Epithelial cell of prostate (primary cell): ENCODE results near the gene SLC8A1.

Experiments used
- DNase-seq: peaks from one replicate; pipeline ENCODE4 v3.0.0-alpha.2; 2011; ENCODE audit warnings: low read depth, low spot score
- H3K27ac ChIP-seq: fragments of 450-650 bp; 2 replicates; pipeline ENCODE4 v1.5.1; 2017; ENCODE audit warnings: mild to moderate bottlenecking

The SLC8A1 gene

DNA sequence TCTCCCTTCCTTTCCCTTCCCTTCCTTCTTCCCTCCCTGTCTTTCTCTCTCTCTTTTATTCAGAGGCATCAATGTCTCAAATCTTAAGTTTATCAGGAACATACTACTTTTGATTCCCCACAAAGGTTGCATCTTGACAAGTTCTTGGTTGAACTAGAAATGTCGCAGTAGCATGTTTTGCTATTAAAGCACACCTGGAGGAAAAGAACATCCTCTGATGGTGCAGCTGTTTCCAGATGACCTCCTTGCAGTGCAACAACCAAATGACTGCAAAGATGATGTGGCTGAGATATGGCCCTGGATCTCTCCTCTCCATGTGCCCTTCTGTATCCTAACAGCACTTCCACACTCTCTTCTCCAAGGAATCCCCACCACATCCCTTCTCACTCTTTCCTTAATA is 127.2 kb downstream of the SLC8A1 start:
- H3K27ac ChIP-seq, result no peak overlapping the region
- DNase-seq, result no peak

DNA sequence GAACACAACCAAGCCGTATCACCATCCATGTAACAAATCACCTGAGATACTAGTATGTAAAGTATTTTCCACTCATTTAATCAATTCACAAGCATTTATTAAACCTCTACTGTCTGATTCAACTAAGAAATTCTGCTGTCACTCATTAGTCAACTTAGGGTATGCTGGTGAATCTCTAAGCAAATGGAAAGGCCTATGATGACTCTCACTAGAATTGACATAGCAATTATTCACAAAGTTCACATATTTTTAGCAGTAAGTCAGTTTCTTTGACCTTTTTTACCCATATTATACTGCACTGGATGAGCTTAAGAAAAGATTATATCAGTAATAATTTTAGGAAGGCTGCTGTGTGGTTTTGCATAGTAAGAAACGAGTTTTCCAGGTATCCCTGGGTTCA is 130.1 kb downstream of the SLC8A1 start:
- no peak overlapping the region for H3K27ac ChIP-seq
- DNase-seq, result no peak

DNA sequence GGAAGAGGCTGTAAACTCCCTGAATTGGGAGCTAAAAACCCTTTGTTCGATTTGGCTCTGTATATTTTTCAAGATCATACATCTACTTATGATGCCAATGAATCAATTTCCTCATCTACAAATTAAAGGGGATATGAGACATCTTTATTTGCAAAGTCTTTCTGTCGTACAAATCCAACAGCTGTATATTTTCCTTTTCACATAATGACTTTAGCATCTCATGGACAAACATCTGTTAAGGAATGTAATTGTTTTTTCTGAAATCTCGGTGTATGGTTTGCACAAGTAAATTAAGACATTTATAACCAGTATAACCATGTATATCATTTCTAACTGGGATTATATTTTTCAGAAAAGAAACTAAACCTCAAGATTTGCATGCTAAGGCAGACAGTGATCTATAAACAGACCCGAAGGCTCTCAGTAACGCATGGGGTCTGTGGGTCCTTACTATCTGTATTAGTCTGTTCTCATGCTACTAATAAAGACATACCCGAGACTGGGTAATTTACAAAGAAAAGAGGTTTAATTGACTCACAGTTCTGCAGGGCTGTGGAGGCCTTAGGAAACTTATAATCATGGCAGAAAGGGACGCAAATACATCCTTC is 130.8 kb downstream of the SLC8A1 start:
- no peak overlapping the region for H3K27ac ChIP-seq
- DNase-seq, result no peak

DNA sequence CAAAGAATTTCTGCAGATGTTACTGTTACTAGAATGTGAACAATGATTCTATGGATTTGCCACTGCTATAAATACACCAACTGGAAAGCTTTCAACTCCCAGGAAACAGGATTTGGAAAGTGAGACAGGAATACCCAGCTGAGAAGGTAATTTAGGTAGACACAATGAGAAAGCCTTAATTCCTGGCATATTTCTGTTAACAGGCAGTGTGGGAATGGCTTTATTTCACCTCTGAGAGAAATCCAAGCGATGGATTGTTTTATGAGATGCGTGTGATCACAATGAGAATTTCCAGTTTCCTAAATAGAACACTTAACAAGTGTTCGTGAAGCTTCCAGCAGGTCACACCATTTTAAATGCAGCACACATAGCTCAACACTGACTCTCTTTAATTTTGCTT is 133.0 kb downstream of the SLC8A1 start:
- DNase-seq, result no peak
- no peak overlapping the region for H3K27ac ChIP-seq

DNA sequence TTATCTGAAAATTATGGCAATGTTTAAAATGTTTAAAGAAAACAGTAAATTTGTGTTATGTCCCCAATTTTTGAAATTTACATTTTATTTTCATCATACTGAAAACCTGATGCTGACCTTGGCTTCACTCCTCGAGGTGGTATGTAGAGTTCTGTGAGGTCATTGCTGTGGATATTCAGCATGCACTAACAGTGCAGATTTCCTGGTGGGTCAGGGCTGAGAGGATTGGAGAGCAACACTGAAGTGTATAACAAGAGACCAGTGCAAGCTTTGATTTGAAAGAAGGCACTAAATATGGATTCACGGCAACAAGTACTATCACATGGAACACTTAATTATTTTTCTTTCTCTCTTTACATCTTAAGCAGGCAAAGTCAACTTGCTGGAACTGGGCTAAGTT is 134.1 kb downstream of the SLC8A1 start:
- H3K27ac ChIP-seq, result no peak overlapping the region
- DNase-seq, result no peak

DNA sequence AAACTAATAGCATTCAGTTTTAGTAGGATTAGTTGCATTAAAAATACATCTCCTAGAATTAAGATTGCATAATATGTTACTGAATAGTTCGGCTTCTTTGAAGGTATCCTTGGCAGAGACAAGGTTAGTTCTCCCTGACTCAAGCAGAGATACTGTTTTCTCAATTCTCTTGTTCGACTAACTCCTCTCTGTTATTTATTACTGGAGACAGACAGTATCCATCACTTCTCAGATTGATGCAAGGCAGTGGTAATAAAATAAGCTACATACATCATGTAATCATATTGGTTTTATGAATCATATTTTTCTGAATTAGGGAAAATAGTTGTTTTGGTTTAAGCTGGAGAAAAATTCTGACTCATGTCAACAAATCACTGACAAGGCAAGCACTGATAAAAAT is 134.8 kb downstream of the SLC8A1 start:
- H3K27ac ChIP-seq, result peak overlapping the region; percentile 52
- no peak for DNase-seq

DNA sequence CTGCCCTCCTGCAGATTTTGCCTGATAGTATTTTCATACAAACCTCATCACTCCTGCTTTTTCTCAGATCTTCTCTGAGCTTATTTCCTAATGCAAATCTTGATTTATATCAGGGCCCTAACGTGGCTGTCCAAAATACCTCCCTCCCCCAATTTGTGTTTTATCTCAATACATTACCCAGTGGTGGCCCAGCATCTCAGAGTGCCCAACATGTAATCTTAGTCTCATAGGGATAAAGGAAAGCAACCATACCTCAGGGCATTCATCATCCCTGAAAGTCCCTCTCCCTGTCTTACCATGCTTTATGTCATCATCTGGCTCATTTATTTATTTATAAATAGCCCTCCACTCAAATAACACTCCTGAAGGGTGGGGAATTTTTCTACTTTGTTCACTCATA is 135.3 kb downstream of the SLC8A1 start:
- peak overlapping the region; percentile 52 for H3K27ac ChIP-seq
- DNase-seq, result no peak

DNA sequence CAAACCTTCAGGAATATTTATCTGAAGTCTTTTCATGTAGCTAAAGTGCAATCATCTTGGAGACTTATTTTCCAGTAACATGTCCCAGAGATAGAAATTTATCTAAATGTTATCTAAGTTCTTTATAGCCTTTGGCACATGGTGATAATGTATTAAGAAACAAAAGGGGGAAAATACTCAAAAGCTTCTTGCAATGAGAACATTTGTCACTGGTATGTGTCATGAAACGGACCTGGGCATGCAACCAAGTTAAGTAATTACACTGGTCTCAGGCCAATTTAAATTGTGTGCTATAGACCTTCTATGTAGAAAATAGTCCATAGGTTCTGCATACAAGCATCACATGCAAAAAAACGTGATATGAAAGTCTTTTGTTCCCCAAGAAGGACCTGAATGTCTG is 136.2 kb downstream of the SLC8A1 start:
- no peak overlapping the region for H3K27ac ChIP-seq
- DNase-seq, result peak; percentile 8

DNA sequence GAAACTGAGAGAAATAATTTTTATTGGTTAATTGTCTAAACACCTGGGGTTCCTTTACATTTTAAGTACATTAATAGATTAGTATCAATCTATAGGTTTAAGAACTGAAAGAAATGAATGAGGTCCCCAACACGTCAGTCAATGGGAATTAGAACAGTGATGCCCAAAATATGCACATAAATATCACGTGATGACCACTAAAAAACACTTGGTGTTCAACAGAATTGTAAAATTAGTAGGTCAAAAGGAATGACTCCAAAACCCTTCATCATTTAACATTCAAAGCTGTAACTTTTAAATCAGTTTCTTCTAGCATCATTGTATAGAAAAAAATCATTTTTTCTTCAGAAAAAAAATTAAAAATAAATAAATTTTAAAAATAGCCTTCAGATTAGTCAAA is 140.9 kb downstream of the SLC8A1 start:
- H3K27ac ChIP-seq, result no peak overlapping the region
- DNase-seq, result no peak

DNA sequence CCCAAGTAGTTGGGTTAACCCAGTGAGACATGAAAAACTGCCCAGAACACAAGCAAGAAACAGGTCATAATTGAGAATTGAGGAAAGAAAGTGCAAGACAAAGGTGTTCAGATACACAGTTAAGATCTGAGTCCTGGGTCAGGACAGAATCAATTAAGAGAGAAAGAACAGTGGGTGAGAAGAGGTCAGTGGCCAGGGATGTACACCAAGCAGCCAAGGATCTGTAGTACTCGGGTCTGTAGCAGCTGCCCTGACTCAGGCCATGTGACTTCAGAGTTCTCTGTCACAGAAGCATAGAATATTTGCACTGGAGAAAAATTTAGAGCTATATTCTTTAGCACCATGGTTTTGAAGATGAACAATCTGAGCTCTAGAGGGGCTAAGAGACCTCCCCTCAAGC is 141.6 kb downstream of the SLC8A1 start:
- DNase-seq, result no peak

DNA sequence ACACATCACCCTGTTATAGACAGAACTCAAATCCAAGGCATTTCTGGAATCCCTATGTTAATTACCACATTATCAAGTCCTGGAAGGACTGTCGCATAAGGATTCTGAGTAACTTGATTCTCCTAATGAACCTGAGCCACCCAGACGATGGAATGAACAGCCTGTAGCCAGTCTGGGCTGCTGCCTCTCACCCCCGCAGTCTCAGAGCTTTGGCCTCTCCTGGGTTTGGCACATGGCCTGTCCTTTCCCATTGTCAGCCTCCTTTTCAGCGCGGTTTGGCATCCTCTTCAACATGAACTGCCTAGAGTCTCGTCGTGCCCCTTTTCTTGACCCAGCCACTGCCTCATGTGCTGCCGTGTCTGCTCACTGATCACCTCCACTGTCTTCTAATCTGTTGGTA is 147.6 kb downstream of the SLC8A1 start:
- no peak overlapping the region for H3K27ac ChIP-seq
- no peak for DNase-seq

More for the DNA sequence above, 141.6 kb downstream of the SLC8A1 start:
- no peak overlapping the region for H3K27ac ChIP-seq

DNA sequence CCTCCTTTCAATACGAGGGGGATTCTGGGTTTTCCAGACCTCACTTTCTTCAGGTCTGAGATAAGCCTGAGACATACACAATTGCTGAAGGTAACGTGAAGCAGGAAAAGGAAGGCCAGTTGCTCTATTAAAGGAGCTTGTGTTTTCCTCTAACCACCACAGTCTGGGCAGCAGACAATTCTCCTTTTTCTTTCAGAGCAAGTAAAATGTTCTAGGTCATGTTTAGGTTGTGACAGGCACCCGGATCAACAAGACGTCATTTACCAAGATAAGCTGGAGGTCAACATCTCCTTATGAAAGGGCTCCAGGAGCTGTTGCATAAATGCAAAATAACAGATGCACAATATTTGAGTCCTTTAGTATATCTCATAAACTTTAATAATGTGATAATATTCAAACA is 148.1 kb downstream of the SLC8A1 start:
- DNase-seq, result no peak
- no peak overlapping the region for H3K27ac ChIP-seq

DNA sequence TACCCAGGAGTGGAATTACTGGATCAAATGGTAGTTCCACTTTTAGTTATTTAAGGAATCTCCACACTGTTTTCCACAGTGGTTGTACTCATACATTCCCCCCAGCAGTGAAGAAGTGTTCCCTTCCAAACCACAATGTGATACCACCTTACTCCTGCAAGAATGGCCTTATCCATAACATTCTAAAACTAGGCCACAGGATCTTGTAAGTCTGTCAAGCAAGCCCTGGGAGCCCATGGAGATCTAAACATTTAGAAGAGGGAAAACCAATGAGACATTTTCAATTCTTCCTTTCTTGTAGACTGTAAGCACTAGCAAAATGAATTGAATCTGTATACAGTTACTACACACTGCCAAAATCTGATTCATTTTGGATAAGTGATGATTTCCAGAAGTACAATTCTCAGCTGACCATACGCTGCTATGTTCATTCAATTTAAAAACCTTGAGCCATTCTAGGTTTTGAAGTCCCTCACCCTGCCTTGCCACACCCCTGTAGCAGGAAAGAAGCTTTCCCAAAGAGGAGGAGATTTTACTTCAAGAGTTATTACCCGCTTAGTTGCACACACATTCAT is 149.1 kb downstream of the SLC8A1 start:
- no peak overlapping the region for H3K27ac ChIP-seq
- no peak for DNase-seq

DNA sequence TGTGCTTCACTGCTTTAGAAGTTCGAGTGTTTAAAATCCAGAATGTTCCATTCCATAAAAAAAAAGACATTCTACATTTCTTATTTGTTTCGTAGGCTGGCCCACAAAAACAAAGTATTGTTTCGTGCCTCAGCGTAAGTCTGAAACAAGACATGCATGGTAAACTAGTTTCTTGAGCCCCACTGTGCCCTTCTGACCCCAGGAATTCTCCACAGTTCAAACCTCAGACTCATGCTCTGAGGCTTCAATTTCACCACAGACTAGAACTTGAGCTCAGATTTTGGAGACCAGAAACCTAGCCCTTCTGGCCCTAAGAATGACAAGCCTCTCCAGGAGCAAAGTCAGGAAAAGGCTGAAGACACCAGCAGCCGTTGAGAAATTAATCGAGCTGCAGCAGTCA is 151.5 kb downstream of the SLC8A1 start:
- no peak overlapping the region for H3K27ac ChIP-seq
- no peak for DNase-seq

DNA sequence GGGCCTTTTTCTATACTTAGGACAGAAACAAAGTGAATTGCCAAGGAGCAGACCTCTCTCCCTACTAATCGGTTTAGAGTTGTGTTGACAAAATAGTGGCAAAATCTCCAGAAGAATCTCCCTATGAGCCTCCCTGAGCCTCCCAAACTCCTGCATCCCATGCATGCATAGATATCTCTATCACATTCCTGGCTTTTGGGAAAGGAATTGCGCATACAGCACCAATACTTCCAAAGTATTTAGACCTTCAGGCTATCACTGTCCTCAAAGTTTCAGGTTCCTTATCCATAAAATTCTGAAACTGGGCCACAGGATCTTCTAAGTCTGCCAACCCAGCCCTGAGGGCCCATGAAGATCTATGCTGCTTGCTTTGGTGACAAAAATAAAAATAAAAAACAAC is 152.1 kb downstream of the SLC8A1 start:
- H3K27ac ChIP-seq, result no peak overlapping the region
- no peak for DNase-seq

DNA sequence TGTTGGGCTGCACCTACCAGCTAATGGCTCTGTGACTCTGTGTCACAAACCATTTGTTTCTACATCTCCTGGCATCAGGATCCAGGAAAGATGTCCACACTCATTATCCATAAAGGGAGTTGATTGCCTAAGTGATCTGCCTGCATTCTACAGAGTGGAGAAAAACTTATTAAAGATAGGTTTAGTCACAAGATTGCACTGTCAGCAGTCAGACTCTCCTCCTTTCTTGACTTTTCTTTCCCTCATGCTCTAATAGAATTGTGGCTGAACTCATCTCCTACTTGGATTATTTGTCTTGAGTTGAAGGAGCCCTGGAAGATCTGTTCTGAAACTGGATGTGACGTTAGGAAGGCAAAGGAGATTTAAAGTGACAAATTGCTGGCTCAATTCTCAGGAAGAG is 152.7 kb downstream of the SLC8A1 start:
- no peak overlapping the region for H3K27ac ChIP-seq
- DNase-seq, result no peak

DNA sequence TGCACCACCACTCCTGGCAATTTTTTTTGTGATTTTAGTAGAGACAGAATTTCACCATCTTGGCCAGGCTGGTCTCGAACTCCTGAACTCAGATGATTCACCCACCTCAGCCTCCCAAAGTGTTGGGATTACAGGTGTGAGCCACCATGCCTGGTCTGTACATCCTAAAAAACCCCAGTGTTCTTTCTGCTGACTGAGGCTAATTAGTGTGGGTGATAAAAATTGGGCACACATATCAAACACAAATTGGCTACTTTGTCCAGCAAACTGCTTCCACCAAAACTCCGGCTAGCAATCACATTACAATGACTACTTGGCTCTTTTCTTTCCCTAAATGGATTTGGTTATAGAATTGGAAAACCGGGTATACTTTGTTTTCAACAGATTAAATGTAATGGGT is 153.9 kb downstream of the SLC8A1 start:
- DNase-seq, result no peak
- H3K27ac ChIP-seq, result no peak overlapping the region

DNA sequence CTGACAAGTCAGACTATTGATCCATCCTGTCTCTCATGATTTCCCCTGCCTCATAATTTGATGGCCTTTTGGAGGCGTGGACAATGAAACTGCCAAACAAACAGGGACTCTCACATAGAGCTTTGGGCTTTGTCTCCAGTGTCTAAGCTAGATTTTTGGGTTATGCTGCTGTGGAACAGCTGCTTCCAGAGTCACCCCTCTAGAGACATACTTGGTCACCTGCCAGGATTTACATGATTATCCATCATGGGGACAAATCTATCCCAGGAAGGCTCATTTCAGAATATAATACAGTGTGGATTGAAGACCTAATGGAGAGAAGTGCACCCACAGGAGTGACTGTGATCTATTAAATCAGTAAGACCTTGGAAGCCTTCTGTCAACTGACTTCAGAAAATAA is 159.6 kb downstream of the SLC8A1 start:
- no peak overlapping the region for H3K27ac ChIP-seq
- no peak for DNase-seq

DNA sequence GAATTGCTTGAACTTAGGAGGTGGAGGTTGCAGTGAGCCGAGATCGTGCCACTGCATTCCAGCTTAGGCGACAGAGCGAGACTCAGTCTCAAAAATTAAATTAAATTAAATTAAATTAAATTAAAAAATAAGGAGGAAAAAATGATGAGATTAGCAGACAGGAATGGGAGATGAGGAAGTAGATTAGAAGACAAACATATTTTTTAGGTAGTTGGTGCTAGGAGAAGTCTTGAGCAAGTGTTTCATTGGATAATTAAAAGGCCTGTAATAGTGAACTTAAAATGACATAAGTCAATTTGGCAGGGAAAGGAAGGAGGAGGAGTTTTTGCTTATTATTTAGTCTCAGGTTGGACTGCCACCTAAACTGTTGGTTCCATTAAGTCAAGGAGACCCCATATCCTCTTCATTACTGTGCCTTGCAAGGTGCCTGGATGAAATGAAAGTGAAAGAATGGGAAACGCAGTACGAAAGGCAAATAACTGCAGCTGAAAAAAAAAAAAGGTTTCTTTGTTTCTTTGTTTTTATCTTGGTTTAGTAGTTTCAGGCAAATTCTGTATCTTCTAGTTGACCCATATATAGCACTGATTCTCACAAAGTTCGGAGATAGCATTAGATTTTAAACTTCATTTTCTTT is 162.0 kb downstream of the SLC8A1 start:
- DNase-seq, result no peak
- H3K27ac ChIP-seq, result no peak overlapping the region

DNA sequence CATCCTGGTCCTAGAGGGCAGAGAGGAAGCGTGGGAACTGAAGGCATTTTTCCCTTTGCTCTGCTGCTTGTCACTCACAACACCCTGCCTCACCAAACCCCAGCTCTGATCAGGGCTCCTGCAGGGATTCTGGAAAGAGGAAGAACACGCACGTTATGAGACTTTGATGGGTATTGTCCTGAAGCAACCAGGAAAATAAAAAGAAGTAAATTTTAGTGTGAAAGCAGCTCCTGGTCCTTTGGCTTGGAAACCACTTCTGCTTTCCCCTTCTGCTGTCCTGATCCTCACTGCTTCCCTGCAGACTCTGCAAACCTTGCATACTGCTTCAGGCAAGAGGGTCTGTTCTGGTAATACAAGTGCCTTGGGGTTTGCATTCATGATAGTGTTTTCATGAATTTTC is 164.1 kb downstream of the SLC8A1 start:
- no peak for DNase-seq
- H3K27ac ChIP-seq, result no peak overlapping the region

DNA sequence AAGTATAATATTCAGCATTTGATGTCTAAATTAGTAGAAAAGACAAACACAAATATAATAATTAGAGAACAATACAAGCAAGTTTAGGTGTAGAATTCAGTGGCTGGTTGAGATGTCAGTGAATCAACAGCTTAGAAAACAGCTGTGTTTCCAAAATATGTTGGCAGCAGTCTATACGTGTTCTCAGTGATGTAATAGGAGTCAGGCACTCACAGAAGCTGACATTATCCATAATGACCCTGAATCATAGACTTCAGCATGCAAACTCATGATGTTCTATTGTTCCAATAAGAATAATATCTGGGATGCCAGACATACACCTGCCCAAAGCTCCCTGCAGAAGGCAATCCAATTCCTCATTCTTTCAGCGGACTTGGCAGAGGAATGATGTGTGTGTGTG is 164.7 kb downstream of the SLC8A1 start:
- DNase-seq, result no peak
- no peak overlapping the region for H3K27ac ChIP-seq

DNA sequence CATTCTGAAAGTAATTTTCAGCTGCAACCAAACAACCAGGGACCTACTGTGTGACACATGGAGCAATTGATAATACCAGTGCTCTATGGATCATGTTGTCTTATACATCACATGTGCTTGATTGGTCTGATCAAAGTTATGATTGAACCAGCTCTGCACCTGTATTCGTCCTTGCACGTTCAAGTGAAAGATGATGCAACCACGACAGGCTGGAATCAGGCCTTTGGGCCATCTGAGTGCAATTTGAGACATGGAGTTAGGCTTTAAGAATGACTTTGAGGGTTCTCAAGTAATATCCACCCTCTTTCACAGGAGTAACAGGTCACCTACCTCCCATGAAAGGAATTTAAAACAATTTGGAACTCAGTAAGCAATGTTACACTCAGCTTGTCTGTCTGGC is 165.2 kb downstream of the SLC8A1 start:
- no peak overlapping the region for H3K27ac ChIP-seq
- no peak for DNase-seq
